T-helper 2 cell treated with Interferon-gamma antibody and Interleukin-4, amounts not matched to agents 100 ng/mL and 5 ng/mL, for 36 hours (primary cell): ENCODE data around the gene PALMD. TPM values are rescaled to one million over a fixed set of nuclear protein-coding genes. Genes with fewer than 3 reads are reported as not detected.

Experiments used
- intact Hi-C: fragments of 100-400 bp; cut with micrococcal nuclease; formaldehyde crosslinking; loops from one replicate; pipeline ENCODE4 v1.15.1; 2023
- total RNA-seq: library from RNA; stranded (reverse); gene quantifications from 2 replicates; pipeline ENCODE4 v1.2.3, GENCODE V29; 2022

PALMD gene
- total RNA-seq, 1 donor from 2014 or later: not detected

DNA sequence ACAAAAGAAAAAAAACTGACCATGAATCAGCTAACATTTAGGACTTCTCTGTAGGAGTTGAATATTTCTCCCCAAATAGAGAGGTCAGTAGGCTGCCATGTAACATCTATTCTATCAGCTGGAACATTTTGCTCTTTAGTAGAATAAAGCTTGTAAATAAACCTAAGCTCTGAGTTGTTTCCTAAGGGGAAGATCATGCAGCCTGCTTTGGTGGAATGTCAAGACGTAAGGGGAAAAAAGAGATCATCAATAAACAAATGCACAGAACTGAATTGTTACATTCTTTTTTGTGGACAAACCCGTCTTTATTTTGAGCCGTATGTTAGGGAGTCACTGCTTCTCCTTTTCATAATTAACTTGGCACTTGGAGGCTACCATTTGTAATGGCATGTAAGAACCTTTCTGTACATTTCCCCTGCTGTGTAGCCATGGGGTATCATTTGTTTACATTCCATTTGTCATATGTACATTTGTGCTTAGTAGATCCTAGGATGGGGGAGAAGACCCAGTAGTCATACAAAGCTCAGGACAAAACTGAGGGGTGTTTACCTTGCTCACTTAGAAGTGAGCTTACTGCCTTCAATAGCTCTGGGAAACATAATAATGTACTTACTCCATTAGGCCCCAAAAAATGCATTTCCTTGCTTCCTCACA is 10.8 kb upstream of the PALMD start:
- intact Hi-C loops: no loop called here

DNA sequence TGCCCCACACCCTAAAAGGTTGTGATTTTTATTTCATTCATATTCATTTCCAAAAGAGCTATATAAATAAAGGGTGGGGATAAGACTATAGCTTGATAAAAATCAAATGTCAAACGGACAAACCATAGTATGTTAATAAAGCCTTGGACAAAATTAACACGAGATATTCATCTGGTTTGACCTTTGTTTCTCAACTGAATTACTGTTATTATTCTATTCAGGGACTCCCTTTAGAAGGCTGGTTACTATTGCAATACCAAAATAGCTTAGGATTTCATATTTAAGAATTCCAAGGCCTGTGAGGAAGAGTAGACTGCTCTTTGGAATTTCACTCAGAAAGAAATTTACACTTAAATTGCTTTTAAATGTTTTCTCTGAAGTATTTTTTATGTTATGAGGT is 10.2 kb upstream of the PALMD start:
- intact Hi-C loops: no loop called here

DNA sequence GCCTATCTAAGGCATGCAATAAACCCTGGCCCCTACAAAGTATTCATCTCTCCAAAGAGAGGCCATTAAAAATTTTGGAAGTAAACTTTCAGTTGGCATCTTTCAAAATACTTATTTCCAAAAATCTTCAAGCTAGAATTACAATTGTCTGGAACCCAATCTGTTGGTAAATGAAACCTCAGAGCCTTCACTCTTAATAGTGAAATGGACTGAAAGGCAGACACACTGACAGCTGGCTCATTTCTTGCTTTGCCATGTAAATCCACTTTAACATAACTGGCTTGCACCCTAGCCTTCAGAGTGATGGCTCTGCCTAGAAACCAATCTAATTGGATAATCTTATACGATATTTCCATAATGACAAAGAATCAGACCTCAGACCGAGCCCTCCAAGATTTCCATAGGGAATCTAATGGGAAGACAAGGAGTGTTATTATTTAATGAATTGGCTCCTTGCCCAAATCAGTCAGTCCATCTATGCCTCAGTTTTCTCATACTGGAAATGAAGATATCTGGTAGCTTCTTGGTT is 9.2 kb upstream of the PALMD start:
- intact Hi-C loops: no loop called here

DNA sequence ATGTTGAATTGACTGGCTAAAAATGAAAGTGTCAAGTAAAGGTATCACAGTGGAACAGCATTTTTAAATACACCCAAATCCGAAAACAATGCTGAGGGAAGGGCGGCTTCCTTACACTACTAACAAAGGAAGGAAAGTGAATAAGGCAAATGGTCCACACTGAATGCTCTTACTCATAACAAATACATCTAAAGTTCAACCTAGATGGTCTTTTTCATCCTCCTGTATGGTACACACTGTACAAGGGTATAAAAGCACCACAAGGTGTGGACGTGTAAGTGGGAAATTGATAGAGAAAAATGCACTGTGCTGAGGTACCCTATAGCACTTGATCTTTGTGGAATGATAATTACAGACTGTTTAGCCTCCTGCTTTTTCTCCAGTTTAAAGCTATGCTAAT is 7.1 kb upstream of the PALMD start:
- intact Hi-C loops: no loop called here

DNA sequence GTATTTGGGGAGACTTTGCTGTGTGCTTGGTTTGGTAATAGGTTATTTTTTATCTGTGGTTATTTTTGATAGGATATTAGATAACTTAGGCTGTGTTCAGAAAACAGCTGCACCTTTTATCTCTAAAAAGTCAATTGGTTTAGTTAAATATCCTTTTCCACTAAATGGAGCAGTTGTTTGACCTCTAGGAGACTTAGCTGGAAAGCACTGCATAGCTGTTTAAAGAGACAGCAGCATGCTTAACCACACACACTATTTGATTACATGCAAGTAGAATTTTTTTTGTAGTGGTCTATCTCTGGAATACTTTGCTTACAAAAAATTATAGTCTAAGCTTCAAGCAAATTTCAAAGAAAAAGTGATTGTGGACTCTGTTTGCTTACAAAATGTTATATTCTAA is 6.5 kb upstream of the PALMD start:
- intact Hi-C loops: no loop called here

DNA sequence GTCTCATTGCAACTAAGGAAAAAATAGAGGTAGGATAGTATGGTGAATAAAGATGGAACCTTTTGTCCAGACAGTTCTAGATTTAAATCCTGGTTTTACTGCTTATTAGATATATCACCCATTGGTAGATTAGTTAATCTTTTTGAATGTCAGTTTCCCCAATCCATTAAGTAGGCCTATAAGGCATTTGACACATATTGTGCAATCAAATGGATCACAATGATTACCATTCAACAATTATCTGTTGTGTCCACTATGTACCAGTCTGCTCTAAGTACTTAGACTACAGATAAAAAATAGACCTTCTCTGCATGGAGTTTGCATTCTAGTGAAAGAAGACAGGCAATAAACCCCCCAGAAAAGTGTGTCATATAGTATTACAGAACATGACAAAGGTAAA is 6.0 kb upstream of the PALMD start:
- intact Hi-C loops: no loop called here

DNA sequence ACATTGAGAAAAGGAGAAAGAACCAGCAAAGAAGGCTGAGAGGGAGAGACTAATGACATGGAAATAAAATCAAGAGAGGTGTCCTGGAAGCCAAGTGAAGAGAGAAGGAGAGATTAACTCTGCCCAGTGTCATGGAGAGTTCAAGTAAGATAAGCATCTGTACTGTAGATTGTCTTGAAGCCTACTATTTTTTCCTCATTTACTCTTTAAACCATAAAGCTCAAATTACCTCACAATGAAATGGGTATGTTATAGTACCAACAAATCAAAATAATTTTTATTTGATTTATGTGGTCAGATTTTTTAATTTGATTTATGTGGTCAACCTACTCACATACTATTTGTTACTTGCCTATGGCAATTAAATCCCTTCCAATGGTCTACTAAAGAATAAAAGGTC is 5.2 kb upstream of the PALMD start:
- intact Hi-C loops: no loop called here

DNA sequence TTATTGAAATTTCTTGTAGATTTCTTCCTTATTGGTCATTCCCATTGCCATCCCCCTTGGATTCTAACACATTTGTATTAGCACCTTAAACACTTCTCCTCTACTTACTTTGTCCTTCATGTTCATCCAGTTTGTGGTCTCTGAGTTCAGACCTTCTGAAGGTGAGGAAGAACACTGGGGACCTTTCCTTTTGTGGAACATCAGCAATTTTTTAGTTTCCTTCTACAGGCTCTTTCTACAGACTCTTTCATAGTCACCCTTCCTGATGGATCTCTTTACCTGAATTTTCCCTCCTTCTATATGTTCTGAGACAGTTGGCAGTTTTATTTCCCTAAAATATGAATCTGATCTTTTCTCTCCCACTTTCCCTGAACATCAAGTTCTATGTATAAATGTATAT is 4.4 kb upstream of the PALMD start:
- intact Hi-C loops: no loop called here

DNA sequence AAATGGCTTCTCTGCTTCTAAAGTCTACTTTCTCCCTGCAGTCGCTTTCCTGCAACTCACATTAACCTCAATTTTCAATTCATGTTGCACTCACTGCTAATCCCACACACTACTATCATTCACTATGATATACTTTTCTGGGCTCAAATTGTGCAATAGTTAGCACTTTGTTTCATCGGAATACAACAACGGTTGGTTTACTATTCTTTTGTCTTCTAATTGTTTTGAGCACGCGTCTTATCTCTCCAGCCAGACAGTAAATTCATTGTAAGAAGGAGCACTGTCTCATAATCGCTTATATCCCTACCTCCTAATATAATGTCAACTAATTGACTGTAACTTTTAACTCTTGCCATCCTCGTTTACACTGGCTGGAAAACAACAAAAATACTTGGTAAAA is 3.9 kb upstream of the PALMD start:
- intact Hi-C loops: no loop called here

DNA sequence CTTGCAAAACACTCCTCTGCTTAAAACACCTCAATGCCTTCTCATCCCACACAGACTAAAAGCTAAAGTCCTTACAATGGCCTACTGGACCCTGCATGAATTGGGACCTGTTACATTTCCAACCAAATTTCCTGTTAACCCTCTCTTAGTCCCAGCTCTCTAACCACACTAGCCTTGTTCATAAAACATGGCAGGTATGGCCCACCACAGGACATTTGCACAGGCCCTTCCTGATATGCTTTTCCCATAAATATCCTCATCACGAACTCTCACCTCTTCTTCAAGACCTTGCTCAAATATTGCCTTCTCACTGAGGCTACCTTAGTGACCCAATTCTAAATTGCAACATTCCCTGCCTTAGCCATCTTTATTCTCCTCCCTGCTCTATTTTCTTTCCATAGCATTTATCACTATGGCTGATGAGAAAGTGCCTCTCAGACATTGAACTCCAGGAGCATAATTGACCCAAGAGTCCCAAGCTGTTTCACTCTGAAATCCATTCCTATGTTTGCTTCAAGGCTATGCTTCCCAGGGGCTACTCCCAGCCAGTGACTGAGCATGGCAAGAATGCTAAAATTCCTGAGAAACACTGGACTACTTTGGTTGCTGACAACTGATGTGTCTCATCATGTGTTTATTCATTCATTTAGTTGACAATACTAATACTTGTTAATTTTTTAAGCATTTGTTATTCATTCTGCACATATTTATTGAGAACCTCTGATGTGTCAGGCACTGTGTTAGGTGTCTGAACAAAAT is 2.7 kb upstream of the PALMD start:
- intact Hi-C loops: no loop called here

DNA sequence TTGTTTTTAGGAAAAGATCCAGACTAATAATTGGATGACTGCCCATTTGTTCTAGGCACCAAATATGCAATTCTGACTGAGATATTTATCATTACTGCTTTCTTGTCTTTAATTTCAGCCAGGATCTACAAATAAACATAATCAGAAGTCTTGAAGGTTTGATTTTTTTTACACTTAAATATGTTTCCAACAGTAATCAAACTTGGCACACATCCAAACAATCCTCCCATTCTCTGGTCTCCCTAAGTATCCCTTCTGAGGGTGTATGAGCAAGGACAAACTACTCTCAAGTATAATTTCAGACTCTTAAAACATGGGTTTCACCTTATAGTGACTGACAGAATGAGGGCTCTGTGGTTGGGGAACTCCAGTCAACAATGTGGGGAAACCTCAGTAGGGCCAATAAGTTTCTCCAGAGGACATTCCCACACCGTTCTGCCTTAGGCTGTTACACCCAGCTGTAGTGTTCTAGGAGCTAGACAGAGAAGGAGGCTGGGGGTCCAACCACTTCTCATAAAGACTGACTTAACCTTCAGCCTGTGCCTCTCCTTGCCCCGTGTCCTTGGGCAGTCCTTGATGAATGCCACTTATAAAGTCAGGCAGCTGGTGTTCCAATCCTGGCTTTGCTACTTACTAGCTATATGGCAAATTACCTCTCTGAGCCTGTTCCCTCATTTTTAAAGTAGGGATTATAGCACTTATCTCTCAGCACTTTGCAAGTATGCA is 1.5 kb upstream of the PALMD start:
- intact Hi-C loops: no loop called here

DNA sequence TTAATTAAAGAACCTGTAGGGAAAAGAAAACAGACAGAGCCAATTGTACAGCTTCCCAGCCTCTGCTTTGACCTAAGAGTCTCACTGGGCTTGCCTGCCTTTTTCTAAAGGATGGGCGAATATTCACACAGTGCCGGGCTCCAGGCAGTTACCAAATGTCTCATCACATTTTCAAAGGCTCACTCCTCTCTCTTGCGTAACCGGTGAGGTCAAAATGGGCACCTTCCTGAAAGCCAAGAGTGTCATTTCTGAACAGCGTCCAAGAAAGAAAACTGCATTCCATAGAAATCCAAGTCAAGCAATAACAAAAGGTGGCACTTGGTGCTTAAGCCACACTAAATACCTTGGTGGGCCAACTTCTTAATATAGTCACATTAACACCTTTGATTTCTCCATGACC is 710 bp upstream of the PALMD start:
- intact Hi-C loops: no loop called here

DNA sequence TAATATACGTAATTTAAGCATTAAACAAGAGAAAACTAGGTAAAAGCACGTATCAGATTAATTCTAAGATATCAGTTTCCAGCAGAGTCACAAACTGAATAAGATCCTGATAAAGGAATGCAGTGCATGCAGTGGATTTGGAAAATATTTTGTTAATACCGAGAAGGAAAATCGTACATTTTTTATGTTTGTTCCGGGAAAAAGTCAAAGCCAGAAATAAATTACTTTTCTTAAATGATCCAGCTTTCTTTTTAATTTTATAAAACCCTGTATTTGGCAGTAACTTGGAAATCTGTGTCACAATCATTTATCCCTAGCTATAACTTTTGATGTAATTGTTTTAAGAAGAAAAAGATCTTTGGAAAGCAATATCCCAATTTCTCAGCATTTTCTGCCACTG is 955 bp downstream of the PALMD start:
- intact Hi-C loops: no loop called here

DNA sequence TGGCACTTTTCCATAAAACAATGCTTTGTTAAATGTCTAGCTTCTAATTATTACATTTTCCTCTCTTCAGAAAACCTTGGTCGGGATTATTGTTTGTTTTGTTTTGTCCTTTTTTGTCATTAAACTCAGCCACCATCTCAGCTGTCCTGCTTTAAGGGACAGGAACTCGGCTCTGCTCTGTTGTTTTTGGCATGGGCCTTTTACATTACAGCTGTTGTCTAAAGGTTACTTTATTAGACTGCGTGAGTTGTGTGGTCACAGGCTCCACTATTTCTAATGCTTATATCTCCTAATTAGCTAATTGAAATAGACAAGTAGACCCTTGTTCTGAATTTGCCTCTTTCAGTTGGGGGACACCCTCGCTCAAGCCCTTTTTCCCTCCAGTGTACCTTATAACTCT is 1.6 kb downstream of the PALMD start:
- intact Hi-C loops: no loop called here

DNA sequence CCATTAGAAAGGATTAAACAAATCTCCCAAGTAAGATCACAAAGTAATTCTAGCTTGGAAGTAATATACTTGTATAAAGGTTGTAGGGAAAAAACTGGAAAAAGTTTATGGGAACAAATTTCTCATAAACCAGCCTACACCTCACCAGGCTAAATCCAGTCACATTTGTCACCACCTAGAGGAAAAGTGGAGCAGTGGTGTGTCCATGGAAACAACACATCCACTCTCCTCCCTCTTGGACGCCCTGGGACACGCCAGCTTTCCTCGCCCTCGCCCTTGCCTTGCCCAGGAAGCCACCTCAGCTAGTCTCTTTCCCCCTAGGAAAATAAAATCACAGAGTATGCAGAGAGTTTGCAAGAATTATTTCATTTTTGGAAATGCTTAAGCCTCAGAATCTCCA is 2.2 kb downstream of the PALMD start:
- intact Hi-C loops: no loop called here

DNA sequence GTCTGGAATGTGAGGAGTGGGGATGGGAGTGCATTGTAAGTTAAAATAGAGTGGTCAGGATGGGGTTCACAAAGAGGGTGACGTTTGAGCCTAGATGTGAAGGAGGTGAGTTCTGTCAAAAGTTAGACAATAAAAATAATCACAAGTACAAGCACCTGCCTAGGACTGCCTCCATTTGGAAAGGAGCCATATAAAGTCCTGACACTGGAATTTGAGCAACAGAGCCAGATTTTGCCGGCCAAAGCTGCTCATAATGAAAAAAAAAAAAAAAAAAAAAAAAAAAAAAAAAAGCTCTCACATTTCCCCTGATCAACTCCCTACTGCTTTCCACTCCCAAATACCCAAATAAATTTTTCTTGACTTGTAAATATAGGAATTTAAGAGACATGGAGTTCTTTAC is 4.1 kb downstream of the PALMD start:
- intact Hi-C loops: no loop called here

DNA sequence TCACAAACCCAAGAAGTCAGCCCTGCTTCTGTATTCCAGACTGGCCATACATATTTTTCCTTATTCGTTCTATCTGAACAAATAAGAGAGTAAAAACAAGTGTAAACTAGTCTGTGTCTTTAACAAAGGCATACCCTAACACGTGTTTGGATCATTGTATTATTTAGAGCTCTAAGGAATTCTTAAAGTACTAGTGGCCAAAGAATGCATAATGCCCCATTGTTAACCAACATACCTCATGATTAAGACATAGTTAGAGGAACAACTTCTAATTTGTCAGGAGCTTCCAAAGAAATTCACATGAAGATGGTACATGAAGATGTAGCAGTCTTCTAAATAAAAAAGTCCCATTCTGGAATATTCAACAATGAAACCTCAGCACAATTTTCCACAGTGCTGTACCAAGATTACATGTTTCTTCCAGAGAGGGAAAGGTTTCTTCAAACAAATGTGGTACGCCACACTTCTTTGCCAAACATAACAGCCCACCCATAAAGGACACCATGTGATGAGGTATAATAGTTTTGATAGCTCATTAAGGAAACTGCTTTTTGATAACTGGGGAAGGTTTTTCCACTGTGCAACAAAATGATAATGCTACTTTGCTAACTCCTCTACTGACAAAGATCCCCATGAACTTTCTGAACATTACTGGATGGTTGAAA is 5.0 kb downstream of the PALMD start:
- intact Hi-C loops: no loop called here

DNA sequence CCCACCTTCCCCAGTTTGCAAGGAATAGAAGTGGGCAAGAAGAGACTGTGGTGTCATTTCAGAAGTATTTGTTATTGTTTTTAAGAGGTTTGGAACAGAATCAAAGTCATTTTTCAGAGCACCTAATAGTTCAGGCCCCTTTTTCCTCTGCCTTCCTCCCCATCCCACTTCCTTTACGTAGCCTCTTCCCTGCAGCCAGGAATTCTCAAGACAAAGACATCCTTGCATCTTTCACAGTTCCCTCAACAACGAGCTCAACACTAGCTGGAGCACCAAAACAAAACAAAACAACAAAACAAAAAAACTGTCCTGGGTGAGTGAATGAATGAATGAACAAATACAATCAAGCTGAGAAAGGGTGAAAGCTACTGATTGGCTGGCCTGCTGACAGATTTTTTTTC is 7.0 kb downstream of the PALMD start:
- intact Hi-C loops: no loop called here

DNA sequence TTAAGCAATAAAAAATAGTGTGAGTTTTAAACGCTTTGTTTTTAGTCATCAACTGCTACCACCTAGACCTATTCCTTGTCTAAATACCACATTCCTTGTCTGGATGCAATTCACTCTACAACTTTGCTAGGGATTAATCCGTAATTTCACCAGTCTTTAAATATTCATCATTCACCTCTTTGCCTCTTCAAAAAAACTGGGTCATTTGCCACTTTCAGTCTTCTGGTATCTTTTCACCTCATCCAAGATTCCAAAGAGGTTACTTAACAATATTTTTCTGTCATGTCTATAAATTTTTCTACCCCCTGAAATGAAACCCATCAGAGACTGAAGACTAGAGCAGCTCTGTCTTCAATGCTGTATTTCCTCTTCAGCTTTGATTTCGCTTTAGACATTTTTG is 9.5 kb downstream of the PALMD start:
- intact Hi-C loops: no loop called here

DNA sequence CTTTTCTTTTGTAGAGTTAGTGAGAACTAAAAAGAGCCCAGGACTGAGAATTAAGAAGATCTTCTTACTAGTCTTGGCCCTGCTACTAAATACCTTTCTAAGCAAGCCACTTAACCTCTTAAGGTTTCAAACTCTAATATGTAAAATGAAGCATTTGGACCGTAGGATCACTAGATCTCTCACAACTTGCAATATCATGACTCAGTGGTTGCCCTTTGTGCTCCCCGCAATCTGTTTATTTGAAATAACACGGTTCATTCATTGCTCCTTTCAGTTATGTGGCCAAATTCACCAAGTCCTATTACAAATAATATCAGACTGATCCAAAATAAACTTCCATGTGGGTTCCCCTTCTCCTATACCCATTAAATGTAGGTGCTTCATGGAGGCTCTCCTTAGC is 10.8 kb downstream of the PALMD start:
- intact Hi-C loops: no loop called here

DNA sequence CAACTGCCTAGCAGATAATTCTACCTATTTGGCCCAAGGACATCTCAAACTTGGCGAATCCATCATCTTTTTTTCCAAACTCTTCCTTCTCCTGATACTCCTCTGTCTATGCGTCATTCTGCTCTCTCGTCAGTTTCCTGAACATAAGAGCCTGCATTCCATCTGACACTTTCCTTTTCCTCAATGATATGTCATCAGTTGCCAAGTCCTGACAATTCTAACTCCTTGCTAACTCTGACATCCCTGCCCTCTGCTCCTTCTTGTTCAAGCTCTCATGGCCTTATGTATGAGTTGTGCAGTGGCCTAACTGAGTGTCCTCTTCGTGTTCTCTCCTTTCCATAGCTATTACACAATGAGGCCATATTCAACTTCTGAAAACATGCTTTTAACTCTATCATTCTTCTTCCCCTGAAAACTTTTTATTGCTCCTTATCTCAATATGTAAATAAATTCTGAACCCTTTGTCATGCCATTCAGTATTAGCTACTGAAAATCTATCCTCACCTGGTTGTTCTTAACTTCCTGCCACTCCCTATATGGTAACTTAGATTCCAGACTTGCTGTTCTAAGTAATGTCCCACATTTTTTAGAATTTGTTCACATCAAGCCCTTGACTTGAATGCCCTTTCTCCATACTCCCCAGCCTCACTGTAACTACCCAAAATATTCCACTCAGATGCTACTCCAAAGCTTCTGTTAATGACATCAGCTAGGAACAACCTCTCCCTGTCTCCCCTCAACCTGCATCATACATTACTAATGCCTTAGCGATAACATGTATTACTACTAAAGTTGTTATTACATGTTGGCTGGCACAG is 11.5 kb downstream of the PALMD start:
- intact Hi-C loops: no loop called here
